Measurements from ENCODE around the gene ASB10.

Gene ASB10

GRCh38 chr7:151126491-151127137 lies 60.4 kb downstream of the ASB10 start:
- DNase-seq (ENCODE audit: extremely low read depth in 1 of 2, low read depth in 1 of 2) = no peak

GRCh38 chr7:151125846-151126481 lies 61.1 kb downstream of the ASB10 start:
- no peak for DNase-seq (ENCODE audit: extremely low read depth in 1 of 2, low read depth in 1 of 2)
